HFFc6 (cell line): ENCODE measurements around the gene TRIB2. TPM values are rescaled to one million over a fixed set of nuclear protein-coding genes. Genes with fewer than 3 reads are reported as not detected.

ENCODE experiments used
- DNase-seq: peaks from one replicate; pipeline ENCODE4 v3.0.0-alpha.2; 2018
- H3K27ac Mint-ChIP-seq: 2 replicates; pipeline ENCODE4 v1.8.0; 2020; ENCODE audit warnings: mild to moderate bottlenecking, mixed read lengths
- H3K27me3 Mint-ChIP-seq: 2 replicates; pipeline ENCODE4 v1.8.0; 2021; ENCODE audit warnings: mild to moderate bottlenecking, moderate library complexity, mixed read lengths; ENCODE audit not compliant: insufficient read depth
- H3K36me3 Mint-ChIP-seq: 2 replicates; pipeline ENCODE4 v1.8.0; 2021; ENCODE audit warnings: low read depth, mixed read lengths
- H3K4me1 Mint-ChIP-seq: 2 replicates; pipeline ENCODE4 v1.8.0; 2020; ENCODE audit warnings: low read depth, mixed read lengths
- H3K4me3 Mint-ChIP-seq: 2 replicates; pipeline ENCODE4 v1.8.0; 2020; ENCODE audit warnings: mild to moderate bottlenecking, moderate library complexity, mixed read lengths
- H3K9me3 Mint-ChIP-seq: 2 replicates; pipeline ENCODE4 v1.8.0; 2020; ENCODE audit warnings: mild to moderate bottlenecking, mixed read lengths
- CTCF ChIP-seq: fragments of 200-600 bp; sonication (generic); IDR thresholded peaks from 2 replicates; pipeline ENCODE4 v1.5.0; 2021; ENCODE audit warnings: antibody characterized with exemption, mild to moderate bottlenecking
- total RNA-seq, 6 experiments: library from RNA; stranded (reverse); fragmentation: NEBNext Ultra II Directional; extraction: Animal tissue kit (Norgen Biotek cat#: 25700); gene quantifications; 2 replicates in 1 of 6; 3 replicates in 5 of 6; pipeline ENCODE4 v1.2.3, GENCODE V29; 2021

Gene TRIB2
- total RNA-seq, 6 experiments from 2014 or later, result 13.6 to 22.9 (median 16.8) TPM

GRCh38 chr2:12726271-12726670 is 9.5 kb downstream of the TRIB2 start:
- no peak for DNase-seq
- H3K36me3 Mint-ChIP-seq, result peaks cover 69% of the 10 kb centered on the region
- H3K4me3 Mint-ChIP-seq, result no peak overlapping the region
- no peak overlapping the region for H3K27ac Mint-ChIP-seq
- no peaks in the 10 kb centered on the region for H3K9me3 Mint-ChIP-seq
- no peaks in the 10 kb centered on the region; the same call in 1 of the 2 replicates for H3K27me3 Mint-ChIP-seq
- peaks cover 51% of the 10 kb centered on the region for H3K4me1 Mint-ChIP-seq
- TF ChIP-seq CTCF, result no peak

- no peaks in the 10 kb centered on the region for H3K9me3 Mint-ChIP-seq
- peaks cover 43% of the 10 kb centered on the region for H3K4me1 Mint-ChIP-seq
- TF ChIP-seq CTCF, result no peak
- no peaks in the 10 kb centered on the region; the same call in 1 of the 2 replicates for H3K27me3 Mint-ChIP-seq
- DNase-seq, result no peak
- H3K36me3 Mint-ChIP-seq, result peaks cover 66% of the 10 kb centered on the region
- no peak overlapping the region for H3K4me3 Mint-ChIP-seq
- no peak overlapping the region for H3K27ac Mint-ChIP-seq
Measured at GRCh38 chr2:12727065-12727464, 10.3 kb downstream of the TRIB2 start.

GRCh38 chr2:12727641-12728040 is 10.9 kb downstream of the TRIB2 start:
- no peaks in the 10 kb centered on the region; the same call in 1 of the 2 replicates for H3K27me3 Mint-ChIP-seq
- DNase-seq, result no peak
- no peaks in the 10 kb centered on the region for H3K9me3 Mint-ChIP-seq
- peaks cover 37% of the 10 kb centered on the region for H3K4me1 Mint-ChIP-seq
- no peak overlapping the region for H3K4me3 Mint-ChIP-seq
- H3K36me3 Mint-ChIP-seq, result peaks cover 65% of the 10 kb centered on the region
- TF ChIP-seq CTCF, result no peak
- no peak overlapping the region for H3K27ac Mint-ChIP-seq

GRCh38 chr2:12728221-12728777 is 11.6 kb downstream of the TRIB2 start:
- Mint-ChIP-seq H3K27ac (no peak overlapping the region), H3K27me3 (peaks cover 1% of the 10 kb centered on the region), H3K9me3 (no peaks in the 10 kb centered on the region), H3K4me1 (peaks cover 31% of the 10 kb centered on the region), H3K36me3 (peaks cover 64% of the 10 kb centered on the region), H3K4me3 (no peak overlapping the region)
- DNase-seq, result no peak
- no peak for TF ChIP-seq CTCF

GRCh38 chr2:12730265-12730664 is 13.5 kb downstream of the TRIB2 start:
- peaks cover 15% of the 10 kb centered on the region for H3K4me1 Mint-ChIP-seq
- H3K36me3 Mint-ChIP-seq, result peaks cover 53% of the 10 kb centered on the region
- no peak overlapping the region for H3K4me3 Mint-ChIP-seq
- no peaks in the 10 kb centered on the region for H3K9me3 Mint-ChIP-seq
- peaks cover 1% of the 10 kb centered on the region; the same call in 1 of the 2 replicates for H3K27me3 Mint-ChIP-seq
- no peak for DNase-seq
- no peak overlapping the region for H3K27ac Mint-ChIP-seq
- no peak for TF ChIP-seq CTCF
